SU-DHL-6 (cell line): ENCODE measurements around the gene COL18A1.

Experiments
- H2AFZ ChIP-seq: fragments of 200-600 bp; sonication (generic); 2 replicates; pipeline ENCODE4 v1.6.1; 2014; ENCODE audit warnings: low read depth, mild to moderate bottlenecking, moderate library complexity, mixed read lengths, antibody characterized with exemption, low read length; ENCODE audit not compliant: severe bottlenecking
- H3F3A ChIP-seq: fragments of 200-600 bp; shearing (Covaris generic); 2 replicates; pipeline ENCODE4 v1.6.0; 2016; ENCODE audit warnings: antibody characterized with exemption, mild to moderate bottlenecking; ENCODE audit not compliant: insufficient read depth
- H3K27ac ChIP-seq: fragments of 200-600 bp; sonication (generic); 2 replicates; pipeline ENCODE4 v1.5.1; 2016; ENCODE audit warnings: low read depth, mild to moderate bottlenecking, low read length, moderate library complexity, mixed read lengths
- H3K27me3 ChIP-seq: fragments of 200-600 bp; sonication (generic), shearing (Covaris generic); 2 replicates; pipeline ENCODE4 v1.6.0; 2014; ENCODE audit warnings: mild to moderate bottlenecking, low read length
- H3K36me3 ChIP-seq: fragments of 200-600 bp; sonication (generic); 2 replicates; pipeline ENCODE4 v1.6.1; 2014; ENCODE audit warnings: mild to moderate bottlenecking, low read length, mixed read lengths
- H3K4me2 ChIP-seq: fragments of 300-600, 200-600 bp; shearing (Covaris generic), sonication (generic); 2 replicates; pipeline ENCODE4 v1.6.0; 2014; ENCODE audit warnings: low read length, low read depth, mild to moderate bottlenecking; ENCODE audit not compliant: poor library complexity, severe bottlenecking
- H3K4me3 ChIP-seq: fragments of 200-600 bp; sonication (generic); 2 replicates; pipeline ENCODE4 v1.5.1; 2014; ENCODE audit warnings: antibody characterized with exemption, low read length, mild to moderate bottlenecking, mixed read lengths; ENCODE audit not compliant: insufficient read depth, poor library complexity, severe bottlenecking
- H3K79me2 ChIP-seq: fragments of 200-600 bp; sonication (generic); 2 replicates; pipeline ENCODE4 v1.6.1; 2014; ENCODE audit warnings: mild to moderate bottlenecking, low read length, moderate library complexity; ENCODE audit not compliant: insufficient read depth
- H3K9ac ChIP-seq: fragments of 200-600 bp; sonication (generic); 2 replicates; pipeline ENCODE4 v1.7.0; 2014; ENCODE audit warnings: mild to moderate bottlenecking, low read length
- H3K9me2 ChIP-seq: fragments of 200-600 bp; sonication (generic); replicated peaks from 2 replicates; pipeline ENCODE4 v1.6.1; 2014; ENCODE audit warnings: low read length; ENCODE audit not compliant: insufficient read depth
- H3K9me3 ChIP-seq: fragments of 200-600 bp; sonication (generic); 2 replicates; pipeline ENCODE4 v1.6.1; 2014; ENCODE audit warnings: low read length, mixed read lengths; ENCODE audit not compliant: insufficient read depth
- H4K20me1 ChIP-seq: fragments of 200-600 bp; sonication (generic); 2 replicates; pipeline ENCODE4 v1.6.1; 2014; ENCODE audit warnings: low read depth, mild to moderate bottlenecking, antibody characterized with exemption, low read length, moderate library complexity, mixed read lengths
- CTCF ChIP-seq: fragments of 200-600 bp; sonication (generic); IDR thresholded peaks from one replicate; pipeline ENCODE4 v1.5.1; 2017; ENCODE audit warnings: antibody characterized with exemption, mild to moderate bottlenecking, low read length, moderate library complexity; ENCODE audit not compliant: insufficient read depth, poor library complexity, severe bottlenecking
- EZH2phosphoT487 ChIP-seq: fragments of 200-600 bp; sonication (generic), shearing (Covaris generic); conservative IDR thresholded peaks from 2 replicates; pipeline ENCODE4 v1.6.1; 2018; ENCODE audit warnings: mild to moderate bottlenecking, antibody characterized with exemption, low read length, moderate library complexity, mixed read lengths

Gene COL18A1

GRCh38 chr21:45403133-45403824 lies 1.7 kb upstream of the COL18A1 start:
- no peaks in the 10 kb centered on the region for H3K79me2 ChIP-seq
- no peaks in the 10 kb centered on the region for H3K9me2 ChIP-seq
- no peak overlapping the region for H2AFZ ChIP-seq
- no peaks in the 10 kb centered on the region for H3K27me3 ChIP-seq
- no peak overlapping the region for H3K4me3 ChIP-seq
- H3K4me2 ChIP-seq: no peak overlapping the region
- no peak overlapping the region for H3K9ac ChIP-seq
- no peak overlapping the region for H3K27ac ChIP-seq
- H3K9me3 ChIP-seq: no peaks in the 10 kb centered on the region
- no peaks in the 10 kb centered on the region for H3F3A ChIP-seq
- TF ChIP-seq CTCF (no peak), EZH2phosphoT487 (no peak)
- no peaks in the 10 kb centered on the region for H4K20me1 ChIP-seq
- H3K36me3 ChIP-seq: no peaks in the 10 kb centered on the region

GRCh38 chr21:45403825-45404729 lies 888 bp upstream of the COL18A1 start:
- H4K20me1 ChIP-seq: no peaks in the 10 kb centered on the region
- H3K4me3 ChIP-seq: no peak overlapping the region
- no peaks in the 10 kb centered on the region for H3K9me2 ChIP-seq
- H3K4me2 ChIP-seq: no peak overlapping the region
- no peak overlapping the region for H3K9ac ChIP-seq
- no peak for TF ChIP-seq CTCF
- no peak for TF ChIP-seq EZH2phosphoT487
- no peaks in the 10 kb centered on the region for H3K9me3 ChIP-seq
- no peaks in the 10 kb centered on the region for H3K36me3 ChIP-seq
- H3K27ac ChIP-seq: no peak overlapping the region
- no peaks in the 10 kb centered on the region for H3K79me2 ChIP-seq
- no peaks in the 10 kb centered on the region for H3F3A ChIP-seq
- no peak overlapping the region for H2AFZ ChIP-seq
- H3K27me3 ChIP-seq: no peaks in the 10 kb centered on the region

- no peaks in the 10 kb centered on the region for H3K9me2 ChIP-seq
- no peak overlapping the region for H3K4me2 ChIP-seq
- no peak overlapping the region for H3K4me3 ChIP-seq
- TF ChIP-seq CTCF: no peak
- no peak for TF ChIP-seq EZH2phosphoT487
- no peaks in the 10 kb centered on the region for H3K79me2 ChIP-seq
- no peak overlapping the region for H2AFZ ChIP-seq
- no peaks in the 10 kb centered on the region for H3K36me3 ChIP-seq
- H3F3A ChIP-seq: no peaks in the 10 kb centered on the region
- no peak overlapping the region for H3K9ac ChIP-seq
- no peak overlapping the region for H3K27ac ChIP-seq
- H3K27me3 ChIP-seq: no peaks in the 10 kb centered on the region
- no peaks in the 10 kb centered on the region for H3K9me3 ChIP-seq
- no peaks in the 10 kb centered on the region for H4K20me1 ChIP-seq
These were observed 380 bp downstream of the COL18A1 start for GRCh38 chr21:45405271-45405818.
